Smooth muscle cell of the brain vasculature (primary cell): ENCODE results near the gene NPDC1.
"Not testable (repeated sequence)": the region's sequence is repeated elsewhere in the genome, so short reads cannot be mapped to it uniquely, and the experiment has no call there.

Experiments used
- DNase-seq: peaks from one replicate; pipeline ENCODE4 v3.0.0-alpha.2; 2012; ENCODE audit warnings: low read depth, low spot score

The NPDC1 gene

GRCh38 chr9:137074657-137075274, 28.8 kb upstream of the NPDC1 start:
- no peak for DNase-seq

- no peak for DNase-seq
These were observed 28.0 kb upstream of the NPDC1 start for GRCh38 chr9:137073992-137074399.

GRCh38 chr9:137071282-137071681, 25.3 kb upstream of the NPDC1 start:
- DNase-seq = no peak

- no peak for DNase-seq
These were observed 24.9 kb upstream of the NPDC1 start for GRCh38 chr9:137070906-137071275.

- DNase-seq = peak; percentile 50
These were observed 24.4 kb upstream of the NPDC1 start, which contains the start of gene SAPCD2 for GRCh38 chr9:137070201-137070905. Gene SAPCD2 (minus strand): TSS chr9:137070557. CDS start chr9:137070460, 97 bp downstream.

DNA sequence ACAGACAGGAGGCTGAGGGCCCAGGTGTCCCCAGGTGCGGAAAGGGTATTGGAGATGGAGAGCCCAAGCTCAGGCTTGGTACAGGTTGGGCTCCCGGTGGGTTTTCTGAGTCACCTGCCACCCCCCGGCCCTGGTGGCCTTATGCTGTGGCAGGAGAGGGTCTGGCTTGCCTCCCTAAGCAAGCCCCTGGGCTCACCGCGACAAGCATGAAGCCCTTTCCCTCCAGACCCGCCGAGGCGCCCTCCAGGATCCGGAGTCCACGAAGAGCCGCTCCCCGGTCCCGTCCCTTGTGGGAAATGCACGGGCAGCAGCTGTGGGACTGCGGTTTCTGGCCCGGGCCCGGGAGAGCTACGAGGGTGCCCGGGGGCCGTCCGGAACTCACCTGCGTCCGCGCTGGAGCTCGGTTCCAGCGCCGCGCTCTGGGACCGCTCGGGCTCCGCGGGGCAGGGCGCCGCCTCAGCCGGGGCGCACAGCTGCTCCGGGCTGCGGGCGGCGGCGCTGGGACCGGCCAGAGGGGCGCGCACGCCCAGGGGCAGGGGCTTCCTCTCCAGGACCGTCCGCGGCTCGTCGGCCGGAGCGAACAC, 23.6 kb upstream of the NPDC1 start:
- DNase-seq = no peak

- no peak for DNase-seq
These were observed 22.8 kb upstream of the NPDC1 start for GRCh38 chr9:137068539-137069507.

DNA sequence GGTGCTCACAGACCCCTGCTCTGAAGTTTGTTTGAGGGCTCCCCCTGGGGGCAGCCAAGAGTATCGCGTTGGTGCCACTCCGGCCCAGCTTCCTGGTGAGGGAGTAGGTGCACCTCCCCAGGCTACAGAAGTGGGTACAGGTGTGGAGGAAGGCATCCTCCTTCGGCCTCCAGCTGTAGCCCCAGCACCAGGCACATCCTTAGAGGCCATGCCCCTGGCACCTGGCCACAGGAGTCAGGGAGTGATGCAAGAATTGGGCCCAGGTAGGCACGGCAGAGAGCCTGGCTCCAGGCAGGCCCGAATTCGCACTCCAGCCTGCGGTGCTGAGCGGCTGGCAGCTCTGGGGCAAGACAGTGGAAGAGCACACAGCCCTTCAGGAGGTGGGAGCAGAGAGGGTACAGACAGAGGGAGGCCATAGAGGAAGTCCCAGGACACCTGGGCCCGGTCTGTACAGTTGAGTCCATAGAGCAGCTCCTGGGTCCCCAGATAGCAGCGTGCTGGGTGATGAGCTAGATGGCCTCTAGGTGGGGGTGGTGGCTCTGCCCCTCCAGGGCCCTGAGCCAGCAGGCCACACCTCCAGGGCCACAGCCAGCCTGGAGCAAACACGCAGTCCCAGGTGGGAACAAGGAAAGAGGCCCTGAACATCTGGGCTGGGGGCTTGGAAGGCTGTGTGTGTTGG, 22.0 kb upstream of the NPDC1 start:
- no peak for DNase-seq

DNA sequence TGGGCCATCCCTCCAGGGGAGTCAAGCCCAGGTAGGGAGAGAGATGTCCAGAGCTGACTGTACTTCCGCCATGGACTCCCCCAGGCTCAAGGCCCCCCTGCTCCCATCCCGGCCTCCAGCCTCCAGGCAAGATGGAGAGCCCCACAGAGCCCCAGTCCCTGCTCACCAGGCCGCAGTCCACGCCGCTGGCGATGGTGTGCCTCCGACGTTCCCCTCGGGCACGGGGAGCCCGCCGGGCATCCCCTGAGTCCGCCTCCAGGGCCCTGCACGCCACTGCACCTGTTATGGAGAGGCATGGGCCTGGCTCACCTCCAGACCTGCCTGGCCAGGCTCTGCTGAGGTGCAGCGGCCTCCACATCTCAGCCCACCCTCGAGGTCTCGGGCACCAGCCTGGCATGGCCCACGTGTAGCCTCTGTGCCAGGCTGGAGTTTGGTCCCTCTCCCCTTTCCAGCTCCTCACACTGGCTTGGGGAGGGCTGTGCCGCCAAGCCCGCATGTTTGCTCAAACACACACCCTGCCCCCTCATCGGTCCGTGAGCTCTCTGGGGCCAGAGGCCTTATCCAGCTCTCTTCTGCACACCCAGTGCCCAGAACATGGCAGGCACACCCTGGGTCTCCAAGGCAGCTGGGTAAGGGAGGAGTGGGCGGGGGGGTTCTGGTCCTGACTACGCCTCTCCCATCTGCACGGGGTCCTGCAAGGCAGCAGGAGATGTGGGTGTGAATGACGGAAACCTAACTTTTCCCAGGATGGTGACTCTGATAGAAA, 20.3 kb upstream of the NPDC1 start:
- no peak for DNase-seq

DNA sequence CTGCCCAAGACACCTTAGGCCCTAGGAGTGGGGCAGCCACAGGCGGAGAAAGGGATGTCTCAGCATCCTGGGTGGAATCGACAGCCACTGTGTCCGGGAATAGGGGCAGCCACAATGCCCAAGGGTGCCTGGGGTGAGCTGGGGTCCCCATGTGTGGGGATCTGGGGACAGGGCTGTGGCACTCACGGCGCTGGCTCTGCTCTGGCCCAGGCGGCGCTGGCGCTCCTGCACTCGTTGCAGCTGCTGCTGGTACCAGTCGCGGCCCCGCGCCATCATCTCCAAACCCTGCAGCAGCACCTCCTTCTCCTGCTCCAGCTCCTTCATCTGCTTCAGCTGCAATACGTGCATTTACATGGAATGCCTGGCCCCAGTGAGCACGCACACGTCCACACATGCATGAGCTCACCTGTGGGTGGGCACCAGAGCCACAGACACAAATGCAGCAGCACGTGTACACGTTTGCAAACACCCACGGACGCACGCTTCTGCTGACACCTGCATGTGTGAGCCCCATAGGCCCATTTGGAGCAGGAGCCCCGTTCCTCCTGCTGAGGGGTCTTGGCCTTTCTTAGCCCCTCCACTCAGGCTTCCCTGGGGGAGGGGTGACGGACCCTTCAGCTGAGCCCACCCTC, 19.5 kb upstream of the NPDC1 start:
- no peak for DNase-seq

DNA sequence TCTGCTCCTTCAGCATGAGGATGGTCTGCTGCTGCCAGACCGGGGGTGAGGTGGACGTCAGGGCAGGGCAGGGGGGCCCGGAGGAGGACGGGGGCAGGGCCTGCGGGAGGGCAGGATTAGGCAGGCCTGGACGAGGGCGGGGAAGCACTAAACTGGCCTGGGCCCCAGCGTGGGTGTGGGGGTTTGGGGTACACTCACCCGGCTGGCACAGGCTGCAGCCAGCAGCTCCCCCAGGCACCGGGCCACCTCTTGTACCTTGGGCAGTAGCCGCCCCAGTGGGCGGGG, 18.8 kb upstream of the NPDC1 start:
- no peak for DNase-seq

GRCh38 chr9:137064027-137064879, 18.3 kb upstream of the NPDC1 start:
- DNase-seq = no peak

DNA sequence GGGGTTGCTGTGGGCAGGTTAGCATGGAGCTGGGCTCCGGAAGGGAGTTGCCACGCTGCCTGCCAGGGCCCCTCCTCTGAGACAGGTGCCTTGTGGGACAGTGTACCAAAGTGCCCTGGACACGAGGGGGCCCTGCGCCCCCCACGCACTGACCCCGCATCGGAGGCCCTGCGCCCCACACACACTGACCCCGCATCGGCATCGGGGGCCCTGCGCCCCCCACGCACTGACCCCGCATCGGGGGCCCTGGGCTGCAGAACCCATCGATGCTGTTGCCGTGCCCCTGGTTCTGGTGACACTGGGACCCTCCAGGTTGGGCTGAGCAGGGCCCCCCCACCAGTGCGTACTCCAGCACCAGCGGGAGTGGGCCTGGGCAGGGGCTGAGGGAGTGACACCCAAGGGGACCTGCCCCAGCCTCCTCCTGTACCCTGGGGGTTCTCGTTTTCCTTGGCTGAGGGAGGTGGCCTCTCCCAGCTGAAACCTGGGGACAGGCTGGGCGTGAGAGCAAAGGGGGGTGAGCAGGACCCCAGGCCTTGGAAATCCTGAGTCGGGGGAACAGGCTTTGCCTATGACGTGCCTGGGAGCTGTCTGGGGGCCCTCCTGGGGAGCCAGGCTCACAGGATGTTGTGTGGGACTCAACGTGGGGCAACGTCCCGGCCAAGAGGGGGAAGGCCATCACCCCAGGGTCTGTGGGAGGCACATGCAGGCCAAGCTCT, 17.5 kb upstream of the NPDC1 start:
- no peak for DNase-seq

- DNase-seq = not testable (repeated sequence)
These were observed 16.8 kb upstream of the NPDC1 start for GRCh38 chr9:137062798-137063197.

- DNase-seq = no peak
These were observed 16.4 kb upstream of the NPDC1 start for GRCh38 chr9:137062384-137062783.

- no peak for DNase-seq
These were observed 12.7 kb upstream of the NPDC1 start for GRCh38 chr9:137058521-137059234.

DNA sequence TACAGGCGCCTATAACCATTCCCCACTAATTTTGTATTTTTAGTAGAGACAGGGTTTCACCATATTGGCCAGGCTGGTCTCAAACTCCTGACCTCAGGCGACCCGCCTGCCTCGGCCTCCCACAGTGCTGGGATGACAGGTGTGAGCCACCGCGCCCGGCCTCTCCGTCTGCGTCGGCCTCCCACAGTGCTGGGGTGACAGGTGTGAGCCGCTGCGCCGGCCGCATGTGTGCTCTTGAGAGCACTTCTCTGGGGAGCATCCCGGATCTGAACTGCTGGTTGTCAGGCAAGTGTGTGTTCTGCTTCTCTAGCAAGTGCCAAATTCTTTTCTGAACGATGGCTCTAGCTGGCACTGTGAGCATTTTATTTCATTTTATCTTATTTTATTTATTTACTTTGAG, 11.6 kb upstream of the NPDC1 start:
- no peak for DNase-seq
